Stomach (tissue), 9 donors: ENCODE data around the gene C11orf71. TPM values are rescaled to one million over a fixed set of nuclear protein-coding genes. Genes with fewer than 3 reads are reported as not detected.

ENCODE experiments used
- DNase-seq, 2 donors: peaks; one replicate each; pipeline versions ENCODE4 v3.0.0 to v3.0.0-alpha.2; 2013 to 2019
- H3K27ac ChIP-seq, 5 donors: fragments of 200-600 bp in 4 of 5; sonication (generic) in 4 of 5; one replicate each; pipeline ENCODE4 v1.5.1; 2013 to 2019; ENCODE audit warnings: mild to moderate bottlenecking in 1 of 5, moderate library complexity in 1 of 5
- H3K27me3 ChIP-seq, 3 donors: fragments of 200-600 bp; sonication (generic); one replicate each; pipeline ENCODE4 v1.5.1; 2017 to 2019; ENCODE audit warnings: mixed run types in 1 of 3
- H3K36me3 ChIP-seq, 4 donors: fragments of 200-600 bp; sonication (generic); 1 replicate in 3 of 4; 2 replicates in 1 of 4; pipeline ENCODE4 v1.5.1; 2016 to 2019
- H3K4me1 ChIP-seq, 4 donors: fragments of 200-600 bp; sonication (generic); one replicate each; pipeline ENCODE4 v1.5.1; 2016 to 2019
- H3K4me3 ChIP-seq, 4 donors: fragments of 200-600 bp; sonication (generic) in 3 of 4; one replicate each; pipeline ENCODE4 v1.5.1; 2016 to 2019; ENCODE audit warnings: mild to moderate bottlenecking in 1 of 4
- H3K9me3 ChIP-seq, 4 donors: fragments of 200-600 bp; sonication (generic); one replicate each; pipeline ENCODE4 v1.5.1; 2016 to 2019
- EP300 ChIP-seq: sonication (generic); formaldehyde crosslinking; IDR thresholded peaks from one replicate; pipeline ENCODE4 v1.6.1; 2017; ENCODE audit warnings: antibody characterized with exemption
- POLR2A ChIP-seq, 4 donors: fragments of 450-650 bp; IDR thresholded peaks; one replicate each; pipeline ENCODE4 v1.6.1; 2016; ENCODE audit warnings: antibody characterized with exemption in 4 of 4, control low read depth in 2 of 4, mild to moderate bottlenecking in 1 of 4, moderate library complexity in 1 of 4
- POLR2AphosphoS5 ChIP-seq, 3 donors: sonication (generic); formaldehyde crosslinking; IDR thresholded peaks; one replicate each; pipeline ENCODE4 v1.6.1; 2016; ENCODE audit warnings: antibody characterized with exemption in 3 of 3
- WGBS, 5 donors: extraction: QIAGEN DNeasy Blood & Tissue Kit in 3 of 5; methylation state at CpG; one replicate each; pipeline versions ENCODE4 v1.1.5 to v1.1.7; 2013 to 2018; 5-methylcytosine and 5-hydroxymethylcytosine counted together
- intact Hi-C: fragments of 100-400 bp; cut with DNase I; formaldehyde crosslinking; loops from one replicate; pipeline ENCODE4 v1.15.1; 2023; ENCODE audit warnings: low total_unique reads
- polyA plus RNA-seq, 3 donors: library from polyadenylated mRNA; stranded (reverse); fragments of 200-250 nt; gene quantifications; one replicate each; pipeline ENCODE4 v1.2.3, GENCODE V29; 2013
- total RNA-seq, 5 donors: library from RNA; depleted of rRNA; stranded (reverse); fragments of >200 nt; gene quantifications; one replicate each; pipeline versions ENCODE4 v1.1.0 to v1.2.3, GENCODE V29; 2014 to 2016
- TF ChIP-seq, protein P1 (sequence below), 7 experiments: fragments of 450-650 bp in 4 of 7; fragments of 200-600 bp in 3 of 7; sonication (generic) in 3 of 7; IDR thresholded peaks; one replicate each; pipeline ENCODE4 v1.5.1; 2016 to 2019; ENCODE audit warnings: antibody characterized with exemption in 7 of 7, control low read depth in 2 of 7, mild to moderate bottlenecking in 1 of 7
- donor health status: healthy with polysubstance abuse.
- donor health status: Bipolar disorder and iron deficiency.
- donor health status: healthy.

The C11orf71 gene
- total and polyA plus RNA-seq, 8 donors, result 0.58 to 10.1 (median 7.5) TPM

DNA sequence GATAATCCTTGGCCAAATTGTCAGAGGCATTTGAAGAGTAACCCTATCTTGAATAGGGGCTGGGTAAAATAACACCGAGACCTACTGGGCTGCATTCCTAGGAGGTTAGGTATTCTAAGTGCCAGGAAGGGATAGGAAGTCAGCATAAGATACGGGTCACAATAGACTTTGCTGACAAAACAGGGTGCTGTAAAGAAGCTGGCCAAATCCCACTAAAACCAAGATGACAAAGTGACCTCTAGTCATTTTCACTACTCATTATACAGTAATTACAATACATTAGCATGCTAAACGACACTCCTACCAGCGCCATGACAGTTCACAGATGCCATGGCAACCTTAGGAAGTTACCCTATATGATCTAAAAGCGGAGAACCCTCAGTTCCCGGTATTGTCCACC is 38.0 kb upstream of the C11orf71 start:
- Histone ChIP-seq H3K9me3 (no peaks in the 10 kb centered on the region), H3K4me1 (peaks cover 20 to 40% (median 27%) of the 10 kb centered on the region in 4 donors), H3K4me3 (peak overlapping the region in 1 of 4 donors; percentile 90), H3K27me3 (no peaks in the 10 kb centered on the region), H3K27ac (peak overlapping the region in 3 of 5 donors; percentile 86 to 92 (median 89)), H3K36me3 (no peaks in the 10 kb centered on the region)
- DNase-seq, result peak in 1 of 2 donors; percentile 64
- TF ChIP-seq, protein P1, sequence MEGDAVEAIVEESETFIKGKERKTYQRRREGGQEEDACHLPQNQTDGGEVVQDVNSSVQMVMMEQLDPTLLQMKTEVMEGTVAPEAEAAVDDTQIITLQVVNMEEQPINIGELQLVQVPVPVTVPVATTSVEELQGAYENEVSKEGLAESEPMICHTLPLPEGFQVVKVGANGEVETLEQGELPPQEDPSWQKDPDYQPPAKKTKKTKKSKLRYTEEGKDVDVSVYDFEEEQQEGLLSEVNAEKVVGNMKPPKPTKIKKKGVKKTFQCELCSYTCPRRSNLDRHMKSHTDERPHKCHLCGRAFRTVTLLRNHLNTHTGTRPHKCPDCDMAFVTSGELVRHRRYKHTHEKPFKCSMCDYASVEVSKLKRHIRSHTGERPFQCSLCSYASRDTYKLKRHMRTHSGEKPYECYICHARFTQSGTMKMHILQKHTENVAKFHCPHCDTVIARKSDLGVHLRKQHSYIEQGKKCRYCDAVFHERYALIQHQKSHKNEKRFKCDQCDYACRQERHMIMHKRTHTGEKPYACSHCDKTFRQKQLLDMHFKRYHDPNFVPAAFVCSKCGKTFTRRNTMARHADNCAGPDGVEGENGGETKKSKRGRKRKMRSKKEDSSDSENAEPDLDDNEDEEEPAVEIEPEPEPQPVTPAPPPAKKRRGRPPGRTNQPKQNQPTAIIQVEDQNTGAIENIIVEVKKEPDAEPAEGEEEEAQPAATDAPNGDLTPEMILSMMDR (IDR thresholded peaks at IDR 0.05), result no peak
- TF ChIP-seq POLR2AphosphoS5 (IDR thresholded peaks at IDR 0.05) (no peak), EP300 (no peak), POLR2A (IDR thresholded peaks at IDR 0.05) (no peak)
- WGBS, 5 donors, result 44 to 62% (median 59%) methylated on average over 6 of the region's 6 CpGs
- intact Hi-C loops, result no loop called here

DNA sequence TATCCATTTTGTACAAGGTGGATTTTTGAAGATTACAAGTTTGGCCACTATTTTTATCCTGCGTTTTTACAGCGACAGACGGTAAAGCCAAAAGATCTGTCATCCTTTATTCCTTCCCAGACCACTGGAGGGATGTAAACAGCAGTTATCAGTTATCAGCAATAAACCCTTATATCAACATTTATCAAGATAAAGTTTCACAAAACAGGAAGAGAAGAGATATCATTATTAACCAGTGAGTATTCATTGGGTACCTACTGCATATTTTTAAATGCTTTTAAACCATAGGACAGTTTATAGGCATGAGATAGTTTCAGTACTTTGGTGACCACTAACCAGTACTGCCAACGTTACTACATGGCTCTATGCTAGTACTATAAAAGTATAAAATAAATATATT is 33.1 kb upstream of the C11orf71 start:
- H3K9me3 ChIP-seq, result no peaks in the 10 kb centered on the region
- 23 to 66% (median 37%) methylated on average over 4 of the region's 4 CpGs for WGBS, 5 donors

DNA sequence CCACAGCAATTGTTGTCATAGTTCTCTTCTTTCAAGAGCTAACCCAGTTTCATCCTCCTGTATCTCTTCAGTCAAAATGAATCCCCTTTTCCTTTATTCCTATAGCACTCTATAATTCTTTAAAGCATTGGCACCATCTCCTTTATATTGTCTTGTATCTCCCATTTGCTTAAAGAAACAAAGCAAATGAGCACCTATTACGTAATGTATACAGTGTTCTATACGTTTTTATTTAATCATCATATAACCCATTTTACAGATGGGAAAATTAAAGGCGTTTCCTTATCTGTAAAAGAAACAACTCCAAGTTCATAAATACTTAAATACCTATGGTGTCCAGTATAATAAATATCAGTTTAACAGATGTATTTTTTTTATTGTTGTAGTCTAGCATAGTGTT is 32.6 kb upstream of the C11orf71 start:
- no peak overlapping the region for H3K4me3 ChIP-seq
- H3K27ac ChIP-seq, result no peak overlapping the region
- intact Hi-C loops, result no loop called here
- WGBS, 5 donors, result 73 to 82% (median 79%) methylated on average over 3 of the region's 3 CpGs
- H3K4me1 ChIP-seq, result no peaks in the 10 kb centered on the region
- no peak for TF ChIP-seq EP300
- TF ChIP-seq, protein P1 (IDR thresholded peaks at IDR 0.05), result no peak
- no peaks in the 10 kb centered on the region for H3K9me3 ChIP-seq
- H3K27me3 ChIP-seq, result no peaks in the 10 kb centered on the region
- DNase-seq, result no peak
- no peaks in the 10 kb centered on the region for H3K36me3 ChIP-seq

More for the DNA sequence above, 33.1 kb upstream of the C11orf71 start:
- intact Hi-C loops, result no loop called here
- no peaks in the 10 kb centered on the region for H3K27me3 ChIP-seq
- peaks cover under 1 to 3% (median 2%) of the 10 kb centered on the region in 4 donors for H3K4me1 ChIP-seq
- no peak for DNase-seq
- no peak overlapping the region for H3K27ac ChIP-seq
- TF ChIP-seq POLR2A (IDR thresholded peaks at IDR 0.05), result no peak
- no peak for TF ChIP-seq EP300
- TF ChIP-seq, protein P1 (IDR thresholded peaks at IDR 0.05), result no peak
- TF ChIP-seq POLR2AphosphoS5 (IDR thresholded peaks at IDR 0.05), result no peak
- H3K4me3 ChIP-seq, result no peak overlapping the region
- H3K36me3 ChIP-seq, result no peaks in the 10 kb centered on the region

DNA sequence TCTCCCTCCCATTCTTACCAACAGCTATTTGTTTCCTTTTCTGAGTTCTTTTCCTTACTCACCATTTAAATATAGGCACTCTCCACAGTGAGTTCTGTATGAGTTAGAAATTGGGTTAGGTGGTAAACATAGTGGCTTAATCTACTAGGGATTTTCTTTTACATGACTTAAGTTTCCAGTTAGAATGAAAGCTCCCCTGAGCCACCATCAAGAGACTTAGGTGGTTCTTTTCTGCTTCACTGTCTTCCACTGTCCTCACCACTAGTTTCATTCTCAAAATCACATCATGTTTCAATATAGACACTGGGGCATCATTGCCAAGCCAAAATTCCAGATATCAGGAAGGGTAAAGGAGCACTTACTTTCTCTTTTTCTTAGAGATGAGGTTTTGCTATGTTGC is 30.0 kb upstream of the C11orf71 start:
- TF ChIP-seq POLR2A (IDR thresholded peaks at IDR 0.05) (no peak), POLR2AphosphoS5 (IDR thresholded peaks at IDR 0.05) (no peak), EP300 (no peak)
- TF ChIP-seq, protein P1 (IDR thresholded peaks at IDR 0.05), result no peak
- Histone ChIP-seq H3K36me3 (no peaks in the 10 kb centered on the region), H3K27me3 (no peaks in the 10 kb centered on the region), H3K4me1 (no peaks in the 10 kb centered on the region), H3K27ac (no peak overlapping the region), H3K4me3 (no peak overlapping the region), H3K9me3 (no peaks in the 10 kb centered on the region)
- no peak for DNase-seq
- intact Hi-C loops, result no loop called here
